NCI-H146 treated with DMSO at 0.1 percent for 48 hours (cell line): ENCODE data around the gene GNB1.

Experiments
- DNase-seq: peaks from one replicate; lab custom pipeline; 2025; ENCODE audit not compliant: unreplicated experiment; lab: John Stamatoyannopoulos, UW

GNB1 gene

DNA sequence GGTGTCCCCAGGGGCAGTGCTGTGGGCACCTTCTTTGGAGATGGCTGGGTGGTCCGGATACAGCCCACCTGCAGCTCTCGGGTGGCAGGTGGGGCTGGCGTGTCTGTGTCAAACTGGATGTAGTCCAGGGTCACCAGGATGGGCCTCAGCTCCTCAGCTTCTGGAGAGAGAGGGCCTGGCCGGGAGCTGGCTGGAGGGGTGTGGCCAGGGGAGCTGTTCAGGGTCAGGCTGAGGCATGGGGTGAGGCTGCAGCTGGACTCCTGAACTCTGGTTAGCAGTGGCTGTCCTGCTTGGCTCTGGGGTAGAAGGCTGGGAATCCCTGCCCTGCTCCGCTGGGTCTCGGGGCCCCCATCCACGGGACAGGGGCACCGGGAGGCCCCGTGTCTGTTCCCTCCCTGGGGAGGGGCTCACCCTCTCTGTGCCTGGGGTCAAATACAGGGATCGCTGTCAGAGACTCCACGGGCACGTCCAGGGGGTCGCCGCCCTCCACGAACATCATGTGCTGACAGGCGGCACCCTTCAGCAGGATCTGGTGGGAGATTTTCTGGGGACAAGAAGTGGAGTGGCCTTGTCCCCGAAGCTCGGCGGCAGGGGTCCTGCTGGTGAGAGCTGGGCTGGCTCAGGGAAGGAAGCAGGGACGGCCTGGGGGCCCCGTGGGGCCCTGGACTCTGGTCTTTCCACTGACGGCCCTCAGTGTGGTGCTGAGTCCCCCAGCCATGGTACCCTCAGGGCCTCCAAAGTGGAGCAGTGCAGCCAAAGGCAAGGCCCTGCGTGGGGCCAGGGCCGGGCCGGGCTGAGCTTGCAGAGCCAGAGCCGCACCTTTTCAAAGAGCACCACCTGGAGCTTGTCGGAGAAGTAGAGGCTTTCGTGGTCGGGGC is 32.3 kb upstream of the GNB1 start:
- DNase-seq, result no peak

DNA sequence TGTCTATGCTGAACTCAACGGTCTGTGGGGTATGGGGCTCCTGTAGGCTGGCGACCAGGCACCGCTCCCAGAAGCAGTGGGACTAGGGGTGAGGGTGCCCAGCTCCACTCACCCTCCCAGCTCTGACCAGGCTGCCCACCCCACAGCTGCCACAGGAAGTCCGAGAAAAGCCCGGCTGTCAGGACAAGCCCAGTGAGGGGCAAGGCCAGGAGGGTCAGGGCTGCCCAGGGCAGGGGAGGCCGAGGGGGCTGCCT is 31.7 kb upstream of the GNB1 start:
- no peak for DNase-seq

GRCh38 chr1:1921901-1922701 is 31.2 kb upstream of the GNB1 start:
- DNase-seq, result no peak

GRCh38 chr1:1921459-1921862 is 30.6 kb upstream of the GNB1 start:
- DNase-seq, result no peak

GRCh38 chr1:1920608-1921458 is 29.9 kb upstream of the GNB1 start:
- no peak for DNase-seq

DNA sequence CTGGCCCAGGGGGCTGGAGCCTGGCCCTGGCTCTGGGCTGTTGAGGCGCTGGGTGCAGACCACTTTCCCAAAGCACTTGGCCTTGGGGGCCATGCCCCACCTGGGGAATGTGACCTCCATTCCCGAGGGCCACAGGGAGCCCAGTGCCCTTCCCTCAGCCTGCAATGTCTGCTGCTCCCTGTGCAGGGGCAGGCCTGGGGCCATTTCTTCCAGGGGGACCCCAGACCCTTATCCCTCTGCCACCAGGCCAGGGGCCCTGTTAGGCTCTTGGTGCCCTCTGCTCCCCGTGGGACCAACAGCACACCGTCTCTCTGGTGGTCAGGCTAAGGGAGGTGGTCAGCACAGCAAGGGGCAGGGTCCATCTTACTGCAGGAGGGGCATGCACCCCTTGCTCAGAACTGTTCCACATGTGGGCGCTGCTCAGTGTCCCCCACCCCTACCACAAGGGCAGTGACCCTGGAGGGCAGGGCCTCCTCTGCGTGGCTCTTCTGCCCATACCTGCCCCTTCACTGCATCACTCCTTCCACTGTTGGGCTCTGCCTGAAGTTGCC is 29.2 kb upstream of the GNB1 start:
- DNase-seq, result no peak

- DNase-seq, result peak; percentile 70
Observed at GRCh38 chr1:1919304-1920056, 28.6 kb upstream of the GNB1 start.

DNA sequence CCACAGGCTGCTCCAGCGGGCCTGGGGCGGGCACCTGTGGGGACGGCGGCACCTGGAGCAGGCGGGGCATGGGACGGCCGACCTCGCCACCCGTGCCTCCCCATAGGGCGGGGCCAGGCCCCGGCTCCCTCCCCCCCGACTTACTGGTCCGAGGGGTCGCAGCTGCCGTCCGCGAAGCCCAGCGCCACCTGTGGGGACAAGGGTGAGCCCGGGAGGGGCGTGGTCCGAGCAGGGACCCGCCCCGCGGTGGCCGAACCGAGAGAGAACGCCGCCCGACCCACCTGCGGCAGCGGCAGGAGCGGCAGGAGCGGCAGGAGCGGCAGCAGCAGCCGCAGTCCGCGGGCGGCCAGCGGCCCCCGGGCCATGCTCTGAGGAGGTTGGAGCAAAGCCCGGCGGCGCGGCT is 28.0 kb upstream of the GNB1 start, which contains the start of gene TMEM52:
TSS of gene TMEM52 (minus strand) at position 379 of the 403 bp plus-strand sequence. CDS start at position 365, 14 bp downstream.
- peak; percentile 55 for DNase-seq

- no peak for DNase-seq
Observed at GRCh38 chr1:1917995-1918900, 27.4 kb upstream of the GNB1 start.

GRCh38 chr1:1917304-1917976 is 26.6 kb upstream of the GNB1 start:
- DNase-seq, result no peak

DNA sequence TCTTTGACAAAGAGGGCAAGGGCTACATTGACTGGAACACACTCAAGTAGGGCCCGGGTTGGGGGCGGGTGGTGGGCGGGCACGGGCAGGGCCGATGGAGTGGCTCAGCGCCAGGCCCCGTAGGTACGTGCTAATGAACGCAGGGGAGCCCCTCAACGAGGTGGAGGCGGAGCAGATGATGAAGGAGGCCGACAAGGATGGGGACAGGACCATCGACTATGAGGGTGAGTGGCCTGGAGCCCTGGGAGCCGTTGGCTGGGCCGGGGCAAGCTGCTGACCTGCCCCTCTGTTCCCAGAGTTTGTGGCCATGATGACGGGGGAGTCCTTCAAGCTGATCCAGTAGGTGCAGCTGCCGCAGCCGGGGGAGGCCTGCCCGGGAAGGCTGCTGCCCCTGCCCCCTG is 26.0 kb upstream of the GNB1 start:
- DNase-seq, result no peak

DNA sequence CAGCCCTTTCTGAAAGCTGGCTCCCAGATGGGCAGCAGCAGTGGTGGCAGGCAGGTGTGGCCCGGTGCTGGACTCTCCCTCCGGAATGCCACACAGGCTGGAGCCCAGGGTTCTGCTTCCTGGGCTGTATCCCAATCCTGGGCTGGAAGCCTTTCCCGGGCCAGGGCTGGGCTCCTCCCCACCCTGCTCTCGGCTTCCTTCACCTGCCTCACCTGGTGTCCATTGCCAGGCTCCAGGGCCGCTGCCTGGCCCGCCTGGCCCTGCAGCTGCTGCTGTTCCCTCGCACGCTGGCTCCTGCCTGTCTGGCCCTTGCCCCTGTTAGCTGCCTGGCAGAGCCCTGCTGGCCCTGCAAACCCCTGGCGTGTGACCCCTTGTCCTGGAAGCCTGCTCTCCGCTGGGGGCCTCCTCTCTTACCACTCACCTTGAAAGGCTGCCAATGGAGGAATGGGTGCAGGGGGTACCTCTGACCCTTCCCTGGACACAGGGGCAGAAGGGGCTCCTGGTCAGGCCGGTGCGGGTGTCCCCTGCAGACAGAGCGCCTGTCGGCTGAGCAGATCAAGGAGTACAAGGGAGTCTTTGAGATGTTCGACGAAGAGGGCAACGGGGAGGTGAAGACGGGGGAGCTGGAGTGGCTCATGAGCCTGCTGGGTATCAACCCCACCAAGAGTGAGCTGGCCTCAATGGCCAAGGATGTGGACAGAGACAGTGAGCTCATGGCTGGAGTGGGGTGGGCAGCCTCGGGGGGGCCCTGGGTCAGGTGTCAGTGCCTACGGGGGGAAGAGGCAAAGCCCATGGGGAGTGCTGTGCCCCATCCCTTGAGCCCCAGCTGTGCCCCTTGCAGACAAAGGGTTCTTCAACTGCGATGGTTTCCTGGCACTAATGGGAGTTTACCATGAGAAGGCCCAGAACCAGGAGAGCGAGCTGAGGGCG is 25.3 kb upstream of the GNB1 start:
- DNase-seq, result no peak

DNA sequence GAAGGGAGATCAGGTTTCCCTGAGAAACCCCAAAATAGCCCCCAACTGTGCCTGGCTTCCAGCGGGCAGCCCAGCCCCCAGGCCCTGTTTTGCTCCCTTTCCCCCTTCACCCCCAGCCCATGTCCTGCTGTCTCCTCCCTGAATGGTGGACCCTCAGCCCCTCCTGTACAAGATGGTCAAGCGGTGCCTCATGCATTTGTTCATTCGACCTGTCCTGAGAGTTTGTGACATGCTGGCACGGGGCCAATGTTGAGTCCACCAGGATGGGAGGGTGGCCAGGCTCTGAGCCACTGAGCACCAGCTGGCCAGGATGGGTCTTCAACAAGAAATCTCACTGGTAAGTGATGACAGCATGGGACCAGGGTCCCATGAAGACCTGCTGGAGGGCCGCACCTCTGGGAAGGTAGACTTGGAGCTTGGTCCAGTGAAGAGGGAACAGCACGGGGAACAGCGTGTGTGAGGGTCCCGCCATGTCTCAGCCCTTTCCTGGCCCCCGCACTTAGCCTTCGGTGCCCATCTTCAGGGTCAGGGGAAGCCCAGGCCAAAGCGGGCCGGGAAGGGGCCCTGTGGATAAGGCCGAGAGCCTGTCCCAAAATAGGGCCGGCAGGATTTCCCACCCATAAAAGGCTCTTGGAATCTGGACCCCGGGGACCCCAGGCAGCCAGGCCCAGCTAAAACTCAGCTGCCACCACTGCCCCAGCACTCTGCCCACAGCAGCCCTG is 24.2 kb upstream of the GNB1 start, which contains the start of gene CALML6:
TSS of gene CALML6 (plus strand) at position 290 of the 722 bp plus-strand sequence. CDS start at position 311, 21 bp downstream.
- no peak for DNase-seq

DNA sequence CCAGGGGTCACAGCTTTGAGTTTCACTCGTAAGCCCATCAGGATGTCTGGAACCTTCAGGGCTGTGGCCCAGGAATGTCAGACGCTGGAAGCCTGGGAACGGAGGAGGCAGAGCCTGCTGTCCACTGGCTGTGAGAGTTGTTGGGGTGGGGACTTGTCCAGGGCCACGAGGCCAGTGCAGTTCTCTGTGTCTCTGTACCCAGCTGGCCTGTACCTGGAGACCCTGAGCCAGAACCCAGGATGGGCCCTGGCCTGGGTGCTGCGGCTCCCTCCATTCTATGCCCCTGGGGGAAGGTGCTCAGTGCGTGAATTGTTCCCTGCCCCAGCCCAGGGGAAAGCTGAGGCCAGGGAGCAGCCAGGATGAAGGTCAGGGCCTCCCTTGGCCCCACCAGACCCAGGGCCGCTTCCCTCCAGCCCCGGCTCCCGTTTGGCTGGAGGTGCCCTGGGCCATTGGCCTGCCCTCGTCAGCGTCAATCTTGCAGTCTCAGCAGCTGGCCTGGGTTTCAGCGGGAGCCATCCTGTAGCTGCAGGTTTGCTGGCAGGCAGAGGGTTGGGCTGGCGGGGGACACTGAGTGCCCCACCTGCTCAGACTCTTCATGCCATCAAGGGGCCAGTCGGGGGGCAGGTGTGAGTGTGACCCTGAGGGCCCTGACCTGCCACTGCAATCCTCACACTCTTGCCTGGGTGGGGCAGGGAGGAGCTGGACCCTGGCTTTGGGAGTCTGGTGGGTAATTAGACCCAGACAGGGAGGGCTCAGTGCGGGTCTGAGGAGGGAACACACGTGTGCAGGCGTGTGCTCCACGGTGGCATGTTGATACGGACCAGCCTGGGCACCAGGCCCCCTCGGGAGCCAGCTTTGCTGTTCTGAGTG is 23.4 kb upstream of the GNB1 start:
- DNase-seq, result no peak

DNA sequence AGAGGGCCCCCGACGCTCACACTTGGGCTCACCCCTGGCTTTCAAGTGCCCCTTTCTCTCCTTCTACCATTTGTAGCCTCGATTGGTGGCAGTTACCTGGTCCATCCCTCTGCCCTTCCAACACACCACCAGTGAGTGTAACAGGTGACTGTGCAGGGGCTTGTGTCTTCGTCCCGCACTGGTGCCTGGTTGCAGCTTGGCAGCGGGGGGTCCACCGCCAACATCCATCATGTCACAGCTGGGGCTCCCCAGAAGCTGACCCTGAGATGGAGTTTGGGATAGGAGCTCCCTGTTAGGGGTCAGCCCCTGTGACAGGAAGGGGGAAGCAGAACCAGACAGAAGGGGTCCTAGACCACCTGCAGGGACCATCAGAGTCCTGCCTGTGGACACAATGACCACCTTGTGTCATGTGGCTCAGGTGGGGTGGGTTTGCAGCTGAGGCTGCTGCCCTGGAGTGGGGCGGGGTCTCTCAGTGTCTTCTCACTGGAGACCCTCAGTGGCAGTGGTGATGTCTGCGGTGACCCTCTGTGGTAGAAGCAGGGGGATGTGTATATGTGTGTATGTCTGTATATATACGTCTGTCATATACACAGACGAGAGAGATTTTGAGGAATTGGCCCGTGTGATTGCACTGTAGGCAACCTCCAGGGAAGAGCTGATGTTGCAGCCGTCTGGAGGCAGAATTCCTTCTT is 20.6 kb upstream of the GNB1 start:
- DNase-seq, result no peak
